Activated T-helper 9 cell treated with anti-CD3 and anti-CD28 coated beads, Interleukin-2, amount 50 U/mL, for 16 hours (primary cell): ENCODE data around the gene KNTC1.
"Not testable (repeated sequence)": the region's sequence is repeated elsewhere in the genome, so short reads cannot be mapped to it uniquely, and the experiment has no call there.

ENCODE experiments used
- DNase-seq: peaks from one replicate; pipeline ENCODE4 v3.0.0-alpha.2; 2020; ENCODE audit warnings: low read depth

Gene KNTC1

GRCh38 chr12:122505419-122506051 lies 21.5 kb upstream of the KNTC1 start:
- DNase-seq = no peak

DNA sequence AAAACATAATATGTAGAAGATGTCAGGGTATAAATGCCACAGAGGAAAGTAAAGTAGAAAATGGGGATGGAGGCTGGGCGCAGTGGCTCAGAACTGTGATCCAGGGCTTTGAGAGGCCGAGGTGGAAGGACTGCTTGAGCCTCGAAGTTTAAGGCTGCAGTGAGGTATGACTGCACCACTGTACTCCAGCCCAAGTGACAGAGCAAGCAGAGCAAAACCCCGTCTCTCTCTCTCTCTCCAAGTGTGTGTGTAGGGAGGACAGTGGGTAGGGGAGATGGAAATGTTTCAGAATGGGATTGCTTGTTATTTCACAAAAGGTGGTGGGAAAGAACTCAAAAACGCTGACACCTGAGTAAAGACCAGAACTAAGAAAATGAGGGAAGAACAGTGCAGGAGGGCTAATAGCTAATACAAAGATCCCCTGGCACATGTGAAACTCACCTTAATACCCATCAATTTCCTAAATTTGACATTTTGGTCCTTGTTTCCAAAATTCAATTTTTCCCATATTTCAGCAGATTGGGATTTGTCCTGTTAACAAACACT lies 20.6 kb upstream of the KNTC1 start:
- no peak for DNase-seq

GRCh38 chr12:122508163-122508562 lies 18.9 kb upstream of the KNTC1 start:
- no peak for DNase-seq

DNA sequence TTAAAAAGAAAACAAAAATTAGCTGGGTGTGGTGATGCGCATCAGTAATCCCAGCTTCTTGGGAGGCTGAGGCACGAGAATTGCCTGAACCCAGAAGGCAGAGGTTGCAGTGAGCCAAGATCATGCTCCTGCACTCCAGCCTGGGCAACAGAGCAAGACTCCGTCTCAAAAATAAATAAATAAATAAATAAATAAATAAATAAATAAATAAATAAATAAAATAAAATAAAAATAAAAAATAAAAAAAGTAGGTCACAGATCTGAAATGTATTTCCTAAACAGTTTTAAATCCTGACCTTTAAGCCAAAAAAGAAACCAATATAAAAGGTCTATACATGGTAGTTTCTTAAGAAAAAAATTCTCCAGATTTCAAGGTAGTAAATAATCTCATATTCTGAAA lies 14.0 kb upstream of the KNTC1 start:
- DNase-seq = not testable (repeated sequence)

DNA sequence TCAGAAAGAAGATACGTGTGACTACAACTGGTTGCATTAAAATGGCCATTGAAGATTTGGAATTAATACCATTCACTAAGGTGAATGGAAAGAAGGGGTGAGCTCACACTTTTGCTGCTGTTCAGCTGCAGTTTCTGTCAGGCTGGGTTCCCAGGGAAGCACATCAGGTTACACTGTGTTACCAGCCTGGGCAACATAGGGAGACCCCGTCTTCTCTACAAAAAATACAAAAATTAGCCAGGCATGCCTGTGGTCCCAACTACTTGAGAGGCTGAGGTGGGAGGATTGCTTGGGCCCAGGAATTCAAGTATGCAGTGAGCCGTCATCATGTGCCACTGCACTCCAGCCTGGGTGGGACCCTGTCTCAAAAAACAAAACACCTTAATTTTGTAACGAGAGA lies 13.4 kb upstream of the KNTC1 start:
- DNase-seq = no peak

DNA sequence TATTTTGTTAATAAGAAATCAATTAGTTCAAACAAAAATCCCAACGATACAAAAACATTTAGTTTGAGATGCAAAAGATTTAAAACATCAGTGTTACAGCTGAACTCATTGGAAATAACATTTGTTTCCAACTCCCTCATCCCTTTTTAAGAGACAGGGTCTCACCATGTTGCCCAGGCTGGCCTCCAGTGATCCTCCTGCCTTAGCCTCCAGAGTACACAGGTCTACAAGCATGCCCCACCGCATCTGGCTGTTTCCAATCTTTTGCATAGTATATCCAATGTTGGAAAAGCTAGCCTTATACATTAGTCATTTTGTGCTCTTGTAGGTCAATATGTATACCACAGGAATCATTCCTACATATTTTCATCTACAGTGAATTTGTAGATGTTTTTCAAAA lies 11.8 kb upstream of the KNTC1 start:
- no peak for DNase-seq

- DNase-seq = no peak
These were observed 10.3 kb upstream of the KNTC1 start for GRCh38 chr12:122516544-122517361.

DNA sequence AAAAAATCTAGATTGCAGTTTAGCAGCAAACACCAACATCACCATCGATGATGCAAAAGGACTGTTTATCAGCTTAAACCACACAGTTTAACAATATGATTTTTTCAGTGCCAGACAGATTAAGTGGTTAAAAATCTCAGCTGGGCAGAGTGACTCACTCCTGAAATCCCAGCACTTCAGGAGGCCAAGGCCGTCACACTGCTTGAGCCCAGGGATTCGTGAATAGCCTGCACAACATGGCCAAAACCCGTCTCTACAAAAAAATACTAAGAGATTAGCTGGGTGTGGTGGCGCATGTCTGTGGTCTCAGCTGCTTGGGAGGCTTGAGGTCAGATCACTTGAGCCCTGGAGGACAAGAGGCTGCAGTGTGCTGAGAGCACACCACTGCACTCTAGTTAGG lies 9.2 kb upstream of the KNTC1 start:
- DNase-seq = no peak

DNA sequence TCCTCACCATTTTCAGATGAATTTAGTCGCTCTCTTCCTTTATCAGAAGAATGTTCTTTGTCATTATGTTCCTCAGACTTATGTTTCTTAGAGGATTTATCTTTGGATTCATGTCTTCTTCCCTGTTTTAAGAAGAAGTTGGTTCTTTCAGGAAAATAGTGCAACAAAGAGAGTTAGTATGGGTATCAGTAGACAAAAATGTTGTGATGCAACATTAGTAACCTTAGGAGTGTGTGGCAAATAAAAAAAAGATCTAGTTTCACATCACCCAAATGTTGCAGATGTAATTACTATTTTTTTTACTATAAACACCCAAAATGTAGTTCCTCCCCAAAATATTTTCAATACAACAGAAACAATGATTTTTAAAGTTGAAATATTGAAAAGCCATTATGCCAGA lies 8.1 kb upstream of the KNTC1 start:
- no peak for DNase-seq

DNA sequence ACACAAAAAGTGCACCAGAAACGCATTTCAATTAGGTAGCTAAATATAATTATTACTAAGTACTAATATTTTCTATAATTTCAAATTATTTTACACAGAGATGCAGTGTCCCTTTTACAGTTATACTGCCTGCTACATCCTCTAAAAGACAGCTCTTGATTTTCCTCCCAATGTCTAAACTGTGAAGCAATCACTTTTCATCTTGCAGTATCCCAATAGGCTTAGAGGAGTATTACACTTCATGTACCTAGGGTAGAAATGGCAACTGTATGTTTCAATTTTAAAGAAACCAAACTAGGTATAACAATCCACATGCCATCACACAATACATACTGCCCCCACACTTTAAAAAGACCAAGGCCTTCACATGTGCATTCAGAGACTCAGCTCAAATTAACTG lies 7.6 kb upstream of the KNTC1 start:
- DNase-seq = no peak

GRCh38 chr12:122520676-122521075 lies 6.4 kb upstream of the KNTC1 start:
- no peak for DNase-seq

GRCh38 chr12:122523280-122523679 lies 3.8 kb upstream of the KNTC1 start:
- DNase-seq = no peak

GRCh38 chr12:122523846-122524718 lies 3.0 kb upstream of the KNTC1 start:
- DNase-seq = no peak

GRCh38 chr12:122527478-122527944 lies 462 bp downstream of the KNTC1 start:
- DNase-seq = no peak

DNA sequence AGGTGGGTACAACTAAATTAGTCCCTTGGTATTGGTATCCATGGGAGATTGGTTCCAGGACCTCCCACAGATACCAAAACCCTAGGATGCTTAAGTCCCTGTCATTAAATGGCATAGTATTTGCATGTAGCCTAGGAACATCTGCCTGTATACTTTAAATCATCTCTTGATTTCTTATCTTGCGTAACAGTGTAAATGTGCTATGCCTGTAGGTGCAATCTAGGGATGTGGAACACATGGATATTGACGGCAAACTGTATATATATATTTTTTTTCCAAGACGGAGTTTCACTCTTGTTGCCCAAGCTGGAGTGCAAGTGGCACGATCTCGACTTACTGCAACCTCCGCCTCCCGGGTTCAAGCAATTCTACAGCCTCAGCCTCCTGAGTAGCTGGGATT lies 1.5 kb downstream of the KNTC1 start:
- DNase-seq = no peak

GRCh38 chr12:122528992-122529391 lies 1.9 kb downstream of the KNTC1 start:
- no peak for DNase-seq

DNA sequence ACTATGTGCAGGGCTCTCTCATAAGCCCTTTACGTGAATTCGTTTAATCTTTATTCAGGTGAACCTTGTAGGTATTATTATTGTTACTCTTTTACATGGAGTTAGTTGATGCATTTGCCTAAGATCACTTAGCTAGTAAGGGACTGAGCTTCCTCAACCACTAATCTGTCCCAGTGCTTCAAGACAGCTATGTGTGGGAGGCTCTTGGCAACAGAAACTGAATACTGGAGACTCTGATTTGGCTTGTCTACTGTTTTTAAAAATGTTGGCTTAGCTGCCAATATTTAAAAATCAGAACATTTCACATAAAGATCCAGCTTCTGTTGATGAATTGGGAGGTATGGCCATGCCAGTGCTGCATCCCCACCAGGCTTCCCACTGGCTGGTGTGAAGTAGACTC lies 6.8 kb downstream of the KNTC1 start:
- DNase-seq = no peak

DNA sequence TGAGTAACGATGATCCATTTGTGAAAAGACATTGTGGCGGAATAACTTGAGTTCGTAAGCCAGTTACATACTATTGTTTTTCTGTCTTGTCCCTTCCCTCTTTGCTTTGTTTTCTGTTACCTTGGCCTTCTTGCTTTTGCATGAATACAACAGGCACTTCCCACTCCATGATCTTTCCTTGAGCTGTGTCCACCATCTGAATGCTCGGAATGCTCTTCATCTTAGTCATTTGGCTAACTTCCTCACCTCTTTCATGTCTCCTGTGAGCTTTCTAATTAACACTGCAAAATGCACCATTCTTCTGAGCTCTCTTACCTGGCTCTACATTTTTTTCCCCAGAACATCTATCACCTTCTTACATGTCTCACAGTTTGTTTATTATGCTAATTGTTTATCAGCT lies 10.0 kb downstream of the KNTC1 start:
- no peak for DNase-seq

GRCh38 chr12:122538496-122538895 lies 11.4 kb downstream of the KNTC1 start:
- DNase-seq = no peak

DNA sequence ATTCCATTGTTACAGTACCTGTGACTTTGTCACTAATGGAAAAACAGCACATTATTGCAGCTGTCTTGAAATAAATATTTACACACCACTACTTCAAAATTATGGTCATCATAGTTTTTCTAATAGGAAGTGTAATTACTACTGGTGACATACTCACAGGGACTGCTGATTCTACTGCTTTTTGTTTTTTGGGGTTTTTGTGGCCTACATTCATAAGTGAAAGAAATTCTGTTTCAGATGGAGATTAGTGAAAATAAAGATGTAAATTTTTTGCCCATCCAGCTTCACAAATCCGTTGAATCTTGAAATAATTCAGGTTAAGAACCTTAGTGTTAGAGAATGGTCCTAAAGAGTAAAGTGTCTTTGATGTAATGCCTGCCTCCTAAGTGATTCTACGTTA lies 17.5 kb downstream of the KNTC1 start:
- DNase-seq = no peak

DNA sequence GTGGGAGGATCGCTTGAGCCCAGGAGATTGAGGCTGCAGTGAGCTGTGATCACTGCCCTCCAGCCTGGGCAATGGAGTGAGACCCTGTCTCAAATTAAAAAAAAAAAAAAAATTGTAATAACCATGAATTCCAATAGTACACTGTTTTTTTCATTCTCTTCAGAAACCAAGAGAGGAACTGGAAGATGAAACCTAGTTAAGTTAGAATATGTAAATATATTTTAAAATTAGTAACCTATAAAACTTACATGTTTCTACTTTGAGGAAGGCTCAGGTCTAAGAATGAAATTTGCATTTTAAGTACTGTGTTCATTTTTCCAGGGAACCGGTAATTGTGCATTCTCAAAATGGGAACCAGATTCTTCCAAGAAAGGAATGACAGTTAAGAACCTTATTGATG lies 18.8 kb downstream of the KNTC1 start:
- no peak for DNase-seq

- no peak for DNase-seq
These were observed 20.3 kb downstream of the KNTC1 start for GRCh38 chr12:122547330-122547729.
